ENCODE results near the gene EGR4.

EGR4 gene

GRCh38 chr2:73250872-73251846 lies 42.2 kb downstream of the EGR4 start:
- no peak for DNase-seq (ENCODE audit: low read depth in 2 of 2)

DNA sequence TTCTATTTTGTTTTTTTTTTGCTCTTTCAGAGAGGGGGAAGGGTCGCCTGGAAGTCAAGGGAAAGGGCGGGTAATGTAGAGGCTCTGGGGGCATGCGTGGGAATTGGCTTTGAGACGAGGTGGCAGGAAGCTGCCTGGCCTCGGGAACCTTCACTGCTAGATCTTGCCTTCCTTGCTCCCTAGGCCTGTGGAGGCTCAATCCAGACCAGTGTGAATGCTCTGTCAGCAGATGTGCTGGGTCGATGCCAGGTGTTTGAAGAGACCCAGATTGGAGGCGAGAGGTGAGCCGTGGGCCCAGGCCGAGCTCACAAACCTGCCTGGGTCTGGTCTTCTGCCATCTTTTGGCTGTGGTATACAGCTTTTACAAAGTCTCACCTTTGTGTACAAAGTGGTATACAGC lies 43.7 kb downstream of the EGR4 start:
- no peak for DNase-seq (ENCODE audit: low read depth in 2 of 2)

- DNase-seq (ENCODE audit: low read depth in 2 of 2) = no peak
Measured at GRCh38 chr2:73246850-73247249, 46.5 kb downstream of the EGR4 start.

DNA sequence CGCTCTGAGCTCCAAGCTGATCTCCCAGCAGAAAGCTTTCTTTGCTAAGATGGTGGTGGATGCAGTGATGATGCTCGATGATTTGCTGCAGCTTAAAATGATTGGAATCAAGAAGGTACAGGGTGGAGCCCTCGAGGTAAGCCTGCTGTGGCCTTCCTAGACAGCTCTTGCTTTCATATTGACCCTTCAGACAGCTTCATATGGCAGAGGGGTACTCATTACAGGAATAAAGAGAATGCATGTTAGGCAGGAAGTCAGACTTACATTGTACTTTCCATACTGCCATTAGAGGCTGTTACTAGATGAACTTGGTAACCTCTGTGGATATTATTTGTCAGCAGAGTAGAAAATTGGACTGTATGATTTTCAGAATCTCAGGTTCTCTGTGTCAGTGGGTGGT lies 48.8 kb downstream of the EGR4 start:
- DNase-seq (ENCODE audit: low read depth in 2 of 2) = no peak

- no peak for DNase-seq (ENCODE audit: low read depth in 2 of 2)
Measured at GRCh38 chr2:73243884-73244570, 49.3 kb downstream of the EGR4 start.
